DOHH2 (cell line): ENCODE measurements around the gene PAMR1.

ENCODE experiments used
- H3F3A ChIP-seq: fragments of 200-600 bp; sonication (generic), shearing (Covaris generic); 2 replicates; pipeline ENCODE4 v1.6.0; 2016; ENCODE audit warnings: antibody characterized with exemption, mild to moderate bottlenecking; ENCODE audit not compliant: control insufficient read depth, insufficient read depth
- H3K27ac ChIP-seq: fragments of 200-600 bp; sonication (generic); 2 replicates; pipeline ENCODE4 v1.5.1; 2014; ENCODE audit warnings: low read depth, mild to moderate bottlenecking, low read length, moderate library complexity
- H3K27me3 ChIP-seq: fragments of 200-600 bp; sonication (generic); 2 replicates; pipeline ENCODE4 v1.6.1; 2014; ENCODE audit warnings: mild to moderate bottlenecking, low read length, mixed read lengths; ENCODE audit not compliant: control insufficient read depth
- H3K36me3 ChIP-seq: fragments of 200-600 bp; sonication (generic); 2 replicates; pipeline ENCODE4 v1.6.1; 2014; ENCODE audit warnings: mild to moderate bottlenecking, low read length, moderate library complexity, mixed read lengths; ENCODE audit not compliant: control insufficient read depth
- H3K4me1 ChIP-seq: fragments of 200-600 bp; sonication (generic); 2 replicates; pipeline ENCODE4 v1.6.1; 2014; ENCODE audit warnings: mild to moderate bottlenecking, low read length, mixed read lengths; ENCODE audit not compliant: control insufficient read depth
- H3K4me2 ChIP-seq: fragments of 200-600 bp; sonication (generic); 2 replicates; pipeline ENCODE4 v1.6.0; 2014; ENCODE audit warnings: mild to moderate bottlenecking, low read length, moderate library complexity
- H3K4me3 ChIP-seq: fragments of 200-600 bp; sonication (generic); 2 replicates; pipeline ENCODE4 v1.5.1; 2014; ENCODE audit warnings: mild to moderate bottlenecking, low read length, mixed read lengths
- H3K79me2 ChIP-seq: fragments of 200-600 bp; sonication (generic); 2 replicates; pipeline ENCODE4 v1.6.1; 2014; ENCODE audit warnings: mild to moderate bottlenecking, low read length, mixed read lengths; ENCODE audit not compliant: control insufficient read depth
- H3K9me2 ChIP-seq: fragments of 200-600 bp; sonication (generic); replicated peaks from 2 replicates; pipeline ENCODE4 v1.6.1; 2014; ENCODE audit warnings: mild to moderate bottlenecking, low read length, mixed read lengths; ENCODE audit not compliant: control insufficient read depth
- H3K9me3 ChIP-seq: fragments of 200-600 bp; sonication (generic); 2 replicates; pipeline ENCODE4 v1.6.1; 2014; ENCODE audit warnings: antibody characterized with exemption, low read length, mixed read lengths; ENCODE audit not compliant: control insufficient read depth, insufficient read depth
- H4K20me1 ChIP-seq: fragments of 200-600 bp; sonication (generic); 2 replicates; pipeline ENCODE4 v1.6.0; 2014; ENCODE audit warnings: low read depth, mild to moderate bottlenecking, antibody characterized with exemption, low read length, moderate library complexity; ENCODE audit not compliant: control insufficient read depth, insufficient read depth
- EZH2phosphoT487 ChIP-seq: fragments of 200-600 bp; sonication (generic); IDR thresholded peaks from 2 replicates; pipeline ENCODE4 v1.6.1; 2017; ENCODE audit warnings: borderline replicate concordance, mild to moderate bottlenecking, antibody characterized with exemption, low read length, moderate library complexity, mixed read lengths
- TF ChIP-seq, protein P1 (sequence below): fragments of 200-600 bp; sonication (generic); IDR thresholded peaks from one replicate; pipeline ENCODE4 v1.5.1; 2014; ENCODE audit warnings: antibody characterized with exemption, mild to moderate bottlenecking, low read depth, low read length; ENCODE audit not compliant: poor library complexity, severe bottlenecking

PAMR1 gene

DNA sequence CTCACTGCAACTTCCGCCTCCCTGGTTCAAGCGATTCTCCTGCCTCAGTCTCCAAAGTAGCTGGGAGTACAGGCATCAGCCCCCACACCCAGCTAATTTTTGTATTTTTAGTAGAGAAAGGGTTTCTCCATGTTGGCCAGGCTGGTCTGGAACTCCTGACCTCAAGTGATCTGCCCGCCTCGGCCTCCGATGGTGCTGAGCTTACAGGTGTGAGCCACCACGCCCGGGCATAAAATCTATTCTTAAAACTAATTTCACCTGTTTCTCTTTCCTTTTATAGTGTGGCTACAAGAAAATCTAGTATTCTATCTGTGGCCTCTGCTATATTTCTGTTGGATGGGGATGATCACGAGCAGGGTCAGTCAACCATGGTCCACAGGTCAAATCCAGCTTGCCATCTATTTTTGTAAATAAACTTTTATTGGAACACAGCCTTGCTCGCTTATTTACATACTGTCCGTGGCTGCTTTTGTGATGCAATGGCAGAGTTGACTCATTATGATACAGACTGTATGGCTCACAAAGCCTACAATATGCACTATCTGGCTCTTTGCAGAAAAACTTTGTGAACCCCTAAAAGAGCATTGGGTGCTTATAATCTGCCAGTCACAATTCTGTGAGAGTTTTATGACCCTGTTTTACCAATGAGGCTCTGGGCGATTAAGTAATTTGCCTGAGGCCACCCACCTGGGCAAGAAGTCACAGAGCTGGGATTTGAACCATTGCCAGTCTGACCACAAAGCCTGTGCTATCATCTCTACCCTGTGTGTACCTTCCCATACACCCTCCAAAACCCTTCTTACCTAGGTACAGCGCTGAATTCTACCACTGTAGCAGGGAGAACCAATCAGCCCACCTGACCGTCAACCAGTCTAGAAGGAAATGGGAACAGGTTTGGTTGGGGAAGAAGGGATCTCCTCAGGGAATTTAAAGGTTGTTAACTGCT is 134.4 kb downstream of the PAMR1 start:
- Histone ChIP-seq H3K27ac (no peak overlapping the region), H3K9me2 (no peaks in the 10 kb centered on the region), H3K27me3 (peaks cover 25% of the 10 kb centered on the region), H3K36me3 (no peaks in the 10 kb centered on the region), H3K4me3 (no peak overlapping the region), H3K79me2 (no peaks in the 10 kb centered on the region), H3K9me3 (no peaks in the 10 kb centered on the region), H3K4me2 (no peak overlapping the region), H3F3A (no peaks in the 10 kb centered on the region), H4K20me1 (no peaks in the 10 kb centered on the region), H3K4me1 (peaks cover 11% of the 10 kb centered on the region)
- no peak for TF ChIP-seq EZH2phosphoT487
- TF ChIP-seq, protein P1, sequence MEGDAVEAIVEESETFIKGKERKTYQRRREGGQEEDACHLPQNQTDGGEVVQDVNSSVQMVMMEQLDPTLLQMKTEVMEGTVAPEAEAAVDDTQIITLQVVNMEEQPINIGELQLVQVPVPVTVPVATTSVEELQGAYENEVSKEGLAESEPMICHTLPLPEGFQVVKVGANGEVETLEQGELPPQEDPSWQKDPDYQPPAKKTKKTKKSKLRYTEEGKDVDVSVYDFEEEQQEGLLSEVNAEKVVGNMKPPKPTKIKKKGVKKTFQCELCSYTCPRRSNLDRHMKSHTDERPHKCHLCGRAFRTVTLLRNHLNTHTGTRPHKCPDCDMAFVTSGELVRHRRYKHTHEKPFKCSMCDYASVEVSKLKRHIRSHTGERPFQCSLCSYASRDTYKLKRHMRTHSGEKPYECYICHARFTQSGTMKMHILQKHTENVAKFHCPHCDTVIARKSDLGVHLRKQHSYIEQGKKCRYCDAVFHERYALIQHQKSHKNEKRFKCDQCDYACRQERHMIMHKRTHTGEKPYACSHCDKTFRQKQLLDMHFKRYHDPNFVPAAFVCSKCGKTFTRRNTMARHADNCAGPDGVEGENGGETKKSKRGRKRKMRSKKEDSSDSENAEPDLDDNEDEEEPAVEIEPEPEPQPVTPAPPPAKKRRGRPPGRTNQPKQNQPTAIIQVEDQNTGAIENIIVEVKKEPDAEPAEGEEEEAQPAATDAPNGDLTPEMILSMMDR = no peak

DNA sequence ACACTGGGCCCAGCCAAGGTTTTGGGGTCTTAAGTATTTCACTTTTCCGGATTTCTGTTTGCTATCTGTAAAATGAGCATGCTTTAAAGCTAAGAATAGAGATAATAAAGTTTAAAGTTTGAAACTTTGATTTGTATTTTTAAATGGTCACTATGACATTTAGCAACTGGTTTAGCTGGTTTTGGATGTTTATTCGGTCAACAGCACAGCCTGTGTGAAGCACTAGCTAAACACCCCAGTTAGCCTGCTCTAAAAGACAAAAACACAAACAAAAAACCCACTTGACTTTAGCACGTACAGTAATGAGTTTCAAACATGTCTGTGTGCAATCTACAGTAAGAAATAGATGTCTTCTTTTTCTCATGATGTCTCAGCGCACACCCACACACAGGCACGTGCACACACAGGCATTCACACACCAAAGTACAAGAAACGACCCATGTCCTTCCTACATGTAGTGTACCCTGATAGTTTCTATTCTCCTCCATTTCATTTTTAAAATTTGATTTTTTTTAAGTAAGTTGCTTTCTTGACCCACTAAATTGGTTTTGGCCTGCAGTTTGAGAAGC is 135.4 kb downstream of the PAMR1 start:
- H3K27ac ChIP-seq = no peak overlapping the region
- no peaks in the 10 kb centered on the region for H3F3A ChIP-seq

DNA sequence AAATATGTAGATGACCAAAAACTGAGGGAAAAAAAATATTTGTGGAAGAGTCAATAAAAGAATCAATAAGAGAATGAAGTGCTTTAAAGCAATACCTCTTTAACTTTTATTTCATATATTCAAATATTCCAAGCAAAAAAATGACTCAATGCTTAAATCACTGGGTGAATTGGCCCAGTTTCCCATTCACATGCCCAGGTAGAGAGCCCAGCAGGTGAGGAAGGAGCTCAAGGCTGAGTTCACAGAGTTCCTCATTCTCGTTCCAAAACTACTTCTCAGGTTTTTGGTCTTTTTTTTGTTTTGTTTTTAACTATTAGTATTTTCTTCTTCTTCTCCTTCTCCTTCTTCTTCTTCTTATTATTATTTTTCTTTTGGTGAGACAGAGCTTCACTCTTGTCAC is 136.3 kb downstream of the PAMR1 start:
- no peaks in the 10 kb centered on the region for H4K20me1 ChIP-seq
- H3K4me1 ChIP-seq = peaks cover 11% of the 10 kb centered on the region
- no peaks in the 10 kb centered on the region for H3K9me3 ChIP-seq
- no peak overlapping the region for H3K4me3 ChIP-seq
- H3K27ac ChIP-seq = no peak overlapping the region
- no peak for TF ChIP-seq EZH2phosphoT487
- TF ChIP-seq, protein P1 = no peak
- no peaks in the 10 kb centered on the region for H3K79me2 ChIP-seq
- H3K27me3 ChIP-seq = peaks cover 25% of the 10 kb centered on the region
- H3K9me2 ChIP-seq = no peaks in the 10 kb centered on the region
- H3F3A ChIP-seq = no peaks in the 10 kb centered on the region
- H3K4me2 ChIP-seq = no peak overlapping the region
- H3K36me3 ChIP-seq = no peaks in the 10 kb centered on the region

More for the DNA sequence above, 135.4 kb downstream of the PAMR1 start:
- no peaks in the 10 kb centered on the region for H3K36me3 ChIP-seq
- H3K9me2 ChIP-seq = no peaks in the 10 kb centered on the region
- peaks cover 25% of the 10 kb centered on the region for H3K27me3 ChIP-seq
- no peaks in the 10 kb centered on the region for H3K9me3 ChIP-seq
- no peak overlapping the region for H3K4me2 ChIP-seq
- TF ChIP-seq, protein P1 = no peak
- TF ChIP-seq EZH2phosphoT487 = no peak
- H4K20me1 ChIP-seq = no peaks in the 10 kb centered on the region
- no peak overlapping the region for H3K4me3 ChIP-seq
- peaks cover 11% of the 10 kb centered on the region for H3K4me1 ChIP-seq
- no peaks in the 10 kb centered on the region for H3K79me2 ChIP-seq
